AG04450 (cell line): ENCODE results near the gene MAGI3. TPM values are rescaled to one million over a fixed set of nuclear protein-coding genes. Genes with fewer than 3 reads are reported as not detected.
"Not testable (repeated sequence)": the region's sequence is repeated elsewhere in the genome, so short reads cannot be mapped to it uniquely, and the experiment has no call there.

ENCODE experiments used
- CTCF ChIA-PET: fragments of 300-600, 350-600 bp; formaldehyde crosslinking; extraction: SDS; loops from one replicate; lab custom pipeline; 2022; ENCODE audit warnings: antibody characterized with exemption, inconsistent platforms; lab: Charles Lee
- POLR2A ChIA-PET: fragments of 350-600 bp; formaldehyde crosslinking; extraction: SDS; loops from one replicate; lab custom pipeline; 2021; ENCODE audit warnings: antibody characterized with exemption, inconsistent platforms; lab: Yijun Ruan, JAX
- DNase-seq: peaks from one replicate; pipeline ENCODE4 v3.0.0-alpha.2; 2011; ENCODE audit warnings: low read depth, low spot score
- H3K27ac ChIP-seq: one replicate; pipeline ENCODE4 v1.5.1; 2012; ENCODE audit warnings: low read depth, low read length, control low read depth
- H3K27me3 ChIP-seq: one replicate; pipeline ENCODE4 v1.6.0; 2012; ENCODE audit warnings: low read length; ENCODE audit not compliant: control insufficient read depth, insufficient read depth
- H3K4me3 ChIP-seq: 2 replicates; pipeline ENCODE4 v1.5.1; 2011; ENCODE audit warnings: mild to moderate bottlenecking, low read depth, low read length, control low read depth
- H3K9me3 ChIP-seq: 2 replicates; pipeline ENCODE4 v1.5.1; 2012; ENCODE audit warnings: low read length; ENCODE audit not compliant: control insufficient read depth, insufficient read depth
- CTCF ChIP-seq: IDR thresholded peaks from 2 replicates; pipeline ENCODE4 v1.5.1; 2011; ENCODE audit warnings: low read depth, low read length, control low read depth, inconsistent platforms
- polyA plus RNA-seq: library from polyadenylated mRNA; depleted of rRNA; stranded (reverse); fragments of >200 nt; gene quantifications from 2 replicates; pipeline ENCODE4 v1.2.3, GENCODE V29; 2011

MAGI3 gene
- polyA plus RNA-seq, 1 experiment, result 5.8 TPM

GRCh38 chr1:113581323-113581722, 191.0 kb downstream of the MAGI3 start:
- H3K4me3 ChIP-seq, result no peak overlapping the region
- H3K27ac ChIP-seq, result no peak overlapping the region
- H3K27me3 ChIP-seq, result no peaks in the 10 kb centered on the region
- ChIA-PET CTCF (interaction anchor here (1.0 kb wide), 1 partner anchor 440 kb away, joined by 4 read pairs; no protein-coding TSS in a partner anchor), POLR2A (no interaction called here)
- TF ChIP-seq CTCF, result no peak
- no peaks in the 10 kb centered on the region; the same call in 1 of the 2 replicates for H3K9me3 ChIP-seq
- DNase-seq, result no peak

- no peak overlapping the region for H3K4me3 ChIP-seq
- POLR2A ChIA-PET, result no interaction called here
- no peaks in the 10 kb centered on the region for H3K9me3 ChIP-seq
- CTCF ChIA-PET, result interaction anchor here (1.0 kb wide), 1 partner anchor 441 kb away, joined by 4 read pairs; no protein-coding TSS in a partner anchor
- H3K27ac ChIP-seq, result no peak overlapping the region
- no peaks in the 10 kb centered on the region for H3K27me3 ChIP-seq
- DNase-seq, result no peak
- no peak for TF ChIP-seq CTCF
Observed at GRCh38 chr1:113582084-113582483, 191.8 kb downstream of the MAGI3 start.

GRCh38 chr1:113587475-113587874, 197.2 kb downstream of the MAGI3 start:
- Histone ChIP-seq H3K9me3 (no peaks in the 10 kb centered on the region), H3K27ac (no peak overlapping the region), H3K4me3 (no peak overlapping the region), H3K27me3 (no peaks in the 10 kb centered on the region)
- no peak for DNase-seq
- no peak for TF ChIP-seq CTCF
- ChIA-PET POLR2A (no interaction called here), CTCF (no interaction called here)

GRCh38 chr1:113592230-113592629, 201.9 kb downstream of the MAGI3 start:
- no peak overlapping the region for H3K4me3 ChIP-seq
- POLR2A ChIA-PET, result no interaction called here
- H3K9me3 ChIP-seq, result no peaks in the 10 kb centered on the region
- no peak overlapping the region for H3K27ac ChIP-seq
- no peak for TF ChIP-seq CTCF
- H3K27me3 ChIP-seq, result no peaks in the 10 kb centered on the region
- DNase-seq, result no peak
- CTCF ChIA-PET, result interaction anchor here (0.7 kb wide), 1 partner anchor 21 kb away, joined by 3 read pairs; no protein-coding TSS in a partner anchor

- DNase-seq, result no peak
- ChIA-PET CTCF (interaction anchor here (1.0 kb wide), 1 partner anchor 206 kb away, joined by 3 read pairs; no protein-coding TSS in a partner anchor), POLR2A (no interaction called here)
- TF ChIP-seq CTCF, result no peak
- H3K27me3 ChIP-seq, result no peaks in the 10 kb centered on the region
- H3K27ac ChIP-seq, result no peak overlapping the region
- H3K9me3 ChIP-seq, result peaks cover 5% of the 10 kb centered on the region
- H3K4me3 ChIP-seq, result no peak overlapping the region
Observed at GRCh38 chr1:113593550-113594297, 203.4 kb downstream of the MAGI3 start.

GRCh38 chr1:113604466-113604865, 214.2 kb downstream of the MAGI3 start:
- H3K4me3 ChIP-seq, H3K27ac ChIP-seq, H3K27me3 ChIP-seq, CTCF ChIA-PET, DNase-seq, POLR2A ChIA-PET, H3K9me3 ChIP-seq: not testable (repeated sequence)
